ENCODE measurements around the gene DNAH7.

GRCh38 chr2:195808189-195808588 lies 260.4 kb downstream of the DNAH7 start:
- no peak for TF ChIP-seq POLR2AphosphoS5 (IDR thresholded peaks at IDR 0.05)
- TF ChIP-seq CTCF (IDR thresholded peaks at IDR 0.05) = no peak
- TF ChIP-seq POLR2A (IDR thresholded peaks at IDR 0.05) = no peak
